Measurements from ENCODE around the gene ATP9B.

DNA sequence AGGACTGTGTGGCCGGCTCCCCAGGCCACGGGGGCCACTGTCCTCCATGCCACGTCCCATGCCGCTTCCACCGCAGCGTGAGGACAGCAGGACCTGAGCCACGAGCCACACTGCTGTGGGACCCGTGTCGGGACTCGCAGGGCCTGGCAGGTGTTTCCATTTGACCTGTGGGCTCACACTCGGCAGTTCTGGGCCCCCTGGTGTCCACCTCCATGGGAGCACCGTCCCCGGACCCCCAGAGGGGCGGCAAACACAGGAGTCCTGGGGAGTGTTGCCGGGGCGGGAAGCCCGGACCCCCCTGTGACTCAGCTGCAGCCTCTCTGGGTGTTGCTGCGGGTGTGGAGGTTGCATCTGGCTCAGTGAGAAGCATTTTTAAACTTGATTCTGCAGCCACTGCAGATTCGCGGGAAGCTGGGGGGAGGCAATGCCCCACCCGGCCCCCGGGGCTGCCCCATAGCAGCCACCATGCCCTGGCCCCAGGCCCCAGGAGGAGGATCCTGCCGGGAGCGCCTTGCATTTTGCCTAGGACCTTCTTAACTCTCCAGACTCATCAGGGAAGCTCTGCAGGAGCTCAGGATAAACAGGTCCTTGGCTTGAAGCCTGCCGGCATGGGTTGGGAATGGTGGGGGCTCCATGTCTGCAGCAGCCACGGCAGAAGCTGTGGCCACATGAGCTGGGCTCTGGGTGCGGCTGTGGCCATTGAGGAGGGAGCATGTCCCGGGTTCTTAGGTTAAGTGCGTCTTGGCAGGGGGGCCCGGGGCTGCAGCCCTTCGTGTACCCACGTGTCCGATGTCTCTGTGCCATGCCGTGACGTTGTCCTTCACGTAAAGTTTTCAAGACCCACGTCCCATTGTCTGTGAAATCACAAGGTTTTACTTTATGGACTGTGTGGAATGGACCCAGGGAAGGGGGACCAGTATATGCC is 357.4 kb downstream of the ATP9B start:
- no peak for TF ChIP-seq ZNF140 (tag by site-specific recombination; IDR thresholded peaks at IDR 0.05)
- no peak for TF ChIP-seq ZNF311 (tag by site-specific recombination; IDR thresholded peaks at IDR 0.05; ENCODE audit: borderline replicate concordance)
- TF ChIP-seq, protein P1, sequence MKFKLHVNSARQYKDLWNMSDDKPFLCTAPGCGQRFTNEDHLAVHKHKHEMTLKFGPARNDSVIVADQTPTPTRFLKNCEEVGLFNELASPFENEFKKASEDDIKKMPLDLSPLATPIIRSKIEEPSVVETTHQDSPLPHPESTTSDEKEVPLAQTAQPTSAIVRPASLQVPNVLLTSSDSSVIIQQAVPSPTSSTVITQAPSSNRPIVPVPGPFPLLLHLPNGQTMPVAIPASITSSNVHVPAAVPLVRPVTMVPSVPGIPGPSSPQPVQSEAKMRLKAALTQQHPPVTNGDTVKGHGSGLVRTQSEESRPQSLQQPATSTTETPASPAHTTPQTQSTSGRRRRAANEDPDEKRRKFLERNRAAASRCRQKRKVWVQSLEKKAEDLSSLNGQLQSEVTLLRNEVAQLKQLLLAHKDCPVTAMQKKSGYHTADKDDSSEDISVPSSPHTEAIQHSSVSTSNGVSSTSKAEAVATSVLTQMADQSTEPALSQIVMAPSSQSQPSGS (tag by site-specific recombination; IDR thresholded peaks at IDR 0.05; ENCODE audit: low read depth): no peak
- no peak for TF ChIP-seq REST (tag by site-specific recombination; IDR thresholded peaks at IDR 0.05)
- no peak for TF ChIP-seq CTCF (tag by site-specific recombination; IDR thresholded peaks at IDR 0.05)
- TF ChIP-seq ZBTB7A (tag by site-specific recombination; IDR thresholded peaks at IDR 0.05; ENCODE audit: low read depth): no peak
- no peak for TF ChIP-seq BCL6B (tag by site-specific recombination; IDR thresholded peaks at IDR 0.05)
- TF ChIP-seq YY1 (tag by site-specific recombination; IDR thresholded peaks at IDR 0.05): no peak
- TF ChIP-seq SCRT1 (tag by site-specific recombination; IDR thresholded peaks at IDR 0.05; ENCODE audit: borderline replicate concordance): no peak
- no peak for TF ChIP-seq GFI1B (tag by site-specific recombination; IDR thresholded peaks at IDR 0.05)
- no peak for TF ChIP-seq ZNF792 (tag by site-specific recombination; IDR thresholded peaks at IDR 0.05)
- TF ChIP-seq SALL2 (tag by site-specific recombination; IDR thresholded peaks at IDR 0.05; ENCODE audit: borderline replicate concordance): no peak
- no peak for TF ChIP-seq IKZF3 (tag by site-specific recombination; IDR thresholded peaks at IDR 0.05)
- no peak for TF ChIP-seq ZNF350 (tag by site-specific recombination; IDR thresholded peaks at IDR 0.05)

All from HEK293 (cell line).